ENCODE results near the gene VAPA.

- TF ChIP-seq CTCF (IDR thresholded peaks at IDR 0.05 in 8 of 11, conservative IDR thresholded peaks at IDR 0.05 in 3 of 11): no peak
- no peak for TF ChIP-seq POLR2AphosphoS5 (IDR thresholded peaks at IDR 0.05)
Measured at GRCh38 chr18:9907867-9908266, 5.9 kb upstream of the VAPA start.

Measured in spleen (tissue), 7 donors.